OCI-M1 (cell line): ENCODE measurements around the gene XIRP1.
A peak's percentile ranks its signal among the peaks of the same experiment; 100 is the strongest.
"Not testable (repeated sequence)": the region's sequence is repeated elsewhere in the genome, so short reads cannot be mapped to it uniquely, and the experiment has no call there.

Source experiments
- DNase-seq: peaks from one replicate; lab custom pipeline; 2025; lab: John Stamatoyannopoulos, UW

XIRP1 gene

GRCh38 chr3:39185326-39185958 lies 7.0 kb downstream of the XIRP1 start:
- no peak for DNase-seq

GRCh38 chr3:39184968-39185285 lies 7.5 kb downstream of the XIRP1 start:
- DNase-seq: no peak

- DNase-seq: no peak
Measured at GRCh38 chr3:39184081-39184967, 8.1 kb downstream of the XIRP1 start.

GRCh38 chr3:39183211-39184080 lies 8.9 kb downstream of the XIRP1 start:
- DNase-seq: no peak

GRCh38 chr3:39181408-39182335 lies 10.7 kb downstream of the XIRP1 start:
- DNase-seq: peak; percentile 41

GRCh38 chr3:39180546-39181346 lies 11.6 kb downstream of the XIRP1 start:
- DNase-seq: peak; percentile 91

GRCh38 chr3:39180183-39180545 lies 12.2 kb downstream of the XIRP1 start:
- DNase-seq: peak; percentile 37

GRCh38 chr3:39178553-39178952 lies 13.8 kb downstream of the XIRP1 start:
- DNase-seq: no peak

- peak; percentile 95 for DNase-seq
Measured at GRCh38 chr3:39177708-39178332, 14.6 kb downstream of the XIRP1 start.

- no peak for DNase-seq
Measured at GRCh38 chr3:39176025-39176714, 16.2 kb downstream of the XIRP1 start.

GRCh38 chr3:39173318-39174125 lies 18.9 kb downstream of the XIRP1 start:
- no peak for DNase-seq

GRCh38 chr3:39171860-39172259 lies 20.5 kb downstream of the XIRP1 start:
- no peak for DNase-seq

GRCh38 chr3:39170877-39171276 lies 21.5 kb downstream of the XIRP1 start:
- DNase-seq: not testable (repeated sequence)

- no peak for DNase-seq
Measured at GRCh38 chr3:39170461-39170860, 21.9 kb downstream of the XIRP1 start.

GRCh38 chr3:39169712-39170111 lies 22.7 kb downstream of the XIRP1 start:
- DNase-seq: no peak

- no peak for DNase-seq
Measured at GRCh38 chr3:39168156-39168780, 24.1 kb downstream of the XIRP1 start.

- DNase-seq: peak; percentile 54
Measured at GRCh38 chr3:39166932-39167532, 25.4 kb downstream of the XIRP1 start.
